ENCODE results near the gene PLEKHH2.

DNA sequence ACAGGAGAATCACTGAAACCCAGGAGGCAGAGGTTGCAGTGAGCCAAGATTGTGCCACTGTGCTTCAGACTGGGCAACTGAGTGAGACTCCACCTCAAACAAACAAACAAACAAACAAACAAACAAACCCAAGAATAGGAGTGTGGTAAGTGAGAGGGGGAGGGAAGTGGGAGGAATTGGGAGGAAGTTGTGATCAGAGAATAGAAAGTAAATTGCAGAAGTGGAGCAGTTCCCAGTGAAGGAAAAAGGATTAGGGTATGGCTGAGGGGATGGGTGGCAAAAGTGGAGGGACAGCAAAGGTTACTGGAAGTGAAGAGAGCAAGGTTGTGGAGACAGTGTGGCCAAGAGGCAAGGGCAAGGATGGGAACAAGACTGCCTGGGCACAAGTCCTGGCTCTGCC is 80.3 kb downstream of the PLEKHH2 start:
- TF ChIP-seq, protein P1, sequence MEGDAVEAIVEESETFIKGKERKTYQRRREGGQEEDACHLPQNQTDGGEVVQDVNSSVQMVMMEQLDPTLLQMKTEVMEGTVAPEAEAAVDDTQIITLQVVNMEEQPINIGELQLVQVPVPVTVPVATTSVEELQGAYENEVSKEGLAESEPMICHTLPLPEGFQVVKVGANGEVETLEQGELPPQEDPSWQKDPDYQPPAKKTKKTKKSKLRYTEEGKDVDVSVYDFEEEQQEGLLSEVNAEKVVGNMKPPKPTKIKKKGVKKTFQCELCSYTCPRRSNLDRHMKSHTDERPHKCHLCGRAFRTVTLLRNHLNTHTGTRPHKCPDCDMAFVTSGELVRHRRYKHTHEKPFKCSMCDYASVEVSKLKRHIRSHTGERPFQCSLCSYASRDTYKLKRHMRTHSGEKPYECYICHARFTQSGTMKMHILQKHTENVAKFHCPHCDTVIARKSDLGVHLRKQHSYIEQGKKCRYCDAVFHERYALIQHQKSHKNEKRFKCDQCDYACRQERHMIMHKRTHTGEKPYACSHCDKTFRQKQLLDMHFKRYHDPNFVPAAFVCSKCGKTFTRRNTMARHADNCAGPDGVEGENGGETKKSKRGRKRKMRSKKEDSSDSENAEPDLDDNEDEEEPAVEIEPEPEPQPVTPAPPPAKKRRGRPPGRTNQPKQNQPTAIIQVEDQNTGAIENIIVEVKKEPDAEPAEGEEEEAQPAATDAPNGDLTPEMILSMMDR (IDR thresholded peaks at IDR 0.05) = no peak
- TF ChIP-seq POLR2A (IDR thresholded peaks at IDR 0.05) = no peak

Data from adrenal gland (tissue), 5 donors.